Stimulated activated CD4-positive, alpha-beta T cell treated with anti-CD3 and anti-CD28 coated beads, Interleukin-12 subunit alpha, Interleukin-12 subunit beta, amount 100 ng/mL, for 48 hours (primary cell): Measurements from ENCODE around the gene ACO2.

ENCODE experiments used
- DNase-seq, 3 donors: peaks; one replicate each; pipeline ENCODE4 v3.0.0-alpha.2; 2020; ENCODE audit warnings: low read depth in 2 of 3, low spot score in 1 of 3

ACO2 gene

GRCh38 chr22:41522813-41523212, 53.9 kb downstream of the ACO2 start:
- DNase-seq = no peak

- DNase-seq = no peak
Observed at GRCh38 chr22:41523464-41524221, 54.7 kb downstream of the ACO2 start.

GRCh38 chr22:41524251-41524661, 55.3 kb downstream of the ACO2 start:
- DNase-seq = no peak

GRCh38 chr22:41524809-41525449, 56.0 kb downstream of the ACO2 start:
- peak; percentile 28 to 36 (median 33) for DNase-seq

- no peak for DNase-seq
Observed at GRCh38 chr22:41525450-41526225, 56.7 kb downstream of the ACO2 start.

- DNase-seq = no peak
Observed at GRCh38 chr22:41526226-41526829, 57.4 kb downstream of the ACO2 start.

GRCh38 chr22:41526830-41527799, 58.2 kb downstream of the ACO2 start:
- DNase-seq = peak; percentile 33 to 62 (median 41)

- DNase-seq = no peak
Observed at GRCh38 chr22:41528132-41528766, 59.3 kb downstream of the ACO2 start.

GRCh38 chr22:41528938-41529561, 60.1 kb downstream of the ACO2 start:
- DNase-seq = no peak

GRCh38 chr22:41530890-41531714, 62.2 kb downstream of the ACO2 start:
- no peak for DNase-seq

GRCh38 chr22:41531715-41532477, 63.0 kb downstream of the ACO2 start:
- DNase-seq = no peak

GRCh38 chr22:41532908-41533825, 64.2 kb downstream of the ACO2 start:
- DNase-seq = peak; percentile 50 to 66 (median 62)

GRCh38 chr22:41534219-41534618, 65.3 kb downstream of the ACO2 start:
- DNase-seq = no peak

- no peak for DNase-seq
Observed at GRCh38 chr22:41535244-41535643, 66.3 kb downstream of the ACO2 start.

- no peak for DNase-seq
Observed at GRCh38 chr22:41537203-41537602, 68.3 kb downstream of the ACO2 start.

GRCh38 chr22:41538583-41538982, 69.7 kb downstream of the ACO2 start:
- no peak for DNase-seq
